GM18505 (cell line): ENCODE measurements around the gene GOLGA3.
"Not testable (repeated sequence)": the region's sequence is repeated elsewhere in the genome, so short reads cannot be mapped to it uniquely, and the experiment has no call there.

ENCODE experiments used
- ATAC-seq: cut with Tn5 transposase; IDR thresholded peaks from one replicate; pipeline ENCODE4 v1.9.1; 2021; ENCODE audit not compliant: unreplicated experiment
- POLR2A ChIP-seq: IDR thresholded peaks from 4 replicates; pipeline ENCODE4 v1.6.1; 2011; ENCODE audit warnings: borderline replicate concordance; ENCODE audit not compliant: insufficient read depth, insufficient read length; ENCODE audit errors: extremely low read depth

GOLGA3 gene

DNA sequence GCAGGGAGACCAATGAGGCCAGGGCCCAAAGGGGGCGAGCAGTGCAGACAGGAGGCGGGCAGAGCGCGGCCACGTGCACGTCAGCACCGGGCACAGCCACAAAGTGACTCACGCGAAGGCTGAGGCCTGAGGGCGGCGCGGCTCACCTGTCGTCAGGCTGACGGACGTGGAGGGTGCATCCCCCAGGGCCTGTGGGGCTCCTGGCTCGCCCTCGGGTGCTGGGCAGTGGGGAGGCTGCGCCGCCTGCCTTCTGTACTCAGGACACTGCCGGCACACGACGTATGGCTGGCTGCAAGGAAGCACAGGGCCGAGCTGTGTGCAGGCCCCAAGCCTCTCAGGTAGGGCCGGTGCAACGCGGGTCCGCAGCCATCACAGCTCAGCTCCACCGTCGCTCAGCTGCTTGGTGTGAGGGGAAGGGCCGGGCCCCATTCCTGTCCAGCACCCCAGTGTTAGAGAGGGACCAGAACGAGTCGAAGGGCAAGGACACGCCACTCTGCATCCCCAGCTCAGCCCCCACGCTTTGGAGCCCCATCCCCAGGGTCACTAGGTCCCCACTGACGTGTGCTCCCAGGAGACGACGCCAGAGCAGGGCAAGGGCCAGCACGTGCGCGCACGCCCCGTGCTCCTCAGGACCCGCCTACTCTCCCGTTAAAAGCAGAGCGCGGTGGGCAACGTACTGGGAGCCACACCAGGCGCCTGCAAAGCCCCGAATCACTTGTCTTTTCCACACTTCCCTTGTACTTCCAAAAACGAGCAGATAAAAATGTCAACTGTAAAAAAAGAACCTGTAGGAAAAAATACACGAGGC is 24.8 kb upstream of the GOLGA3 start:
- TF ChIP-seq POLR2A, result no peak
- no peak for ATAC-seq

- TF ChIP-seq POLR2A, result no peak
- ATAC-seq, result no peak
Measured at GRCh38 chr12:132852496-132852895, 23.8 kb upstream of the GOLGA3 start.

- TF ChIP-seq POLR2A, result no peak
- ATAC-seq, result no peak
Measured at GRCh38 chr12:132851465-132851864, 22.8 kb upstream of the GOLGA3 start.

DNA sequence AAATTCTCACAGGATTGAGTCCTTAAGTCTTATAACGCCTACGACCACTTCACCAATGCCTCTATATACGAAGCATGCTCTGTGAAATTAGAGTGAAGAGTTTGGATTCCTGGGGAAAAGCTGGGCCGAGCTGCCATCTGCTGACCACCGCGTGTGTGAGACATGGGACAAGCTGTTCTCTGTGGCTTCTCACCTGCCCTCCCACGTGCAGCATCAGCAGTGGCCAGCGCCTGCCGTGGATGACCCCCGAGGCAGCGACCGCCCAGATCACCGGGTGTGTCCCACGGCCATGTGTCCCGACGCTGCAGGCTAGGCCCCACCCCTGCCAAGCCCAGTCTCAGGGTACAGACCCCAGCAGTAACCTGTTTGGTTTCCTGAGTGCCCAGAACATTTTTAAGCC is 21.6 kb upstream of the GOLGA3 start:
- TF ChIP-seq POLR2A, result no peak
- no peak for ATAC-seq

GRCh38 chr12:132848521-132848920 is 19.9 kb upstream of the GOLGA3 start:
- no peak for TF ChIP-seq POLR2A
- ATAC-seq, result no peak

DNA sequence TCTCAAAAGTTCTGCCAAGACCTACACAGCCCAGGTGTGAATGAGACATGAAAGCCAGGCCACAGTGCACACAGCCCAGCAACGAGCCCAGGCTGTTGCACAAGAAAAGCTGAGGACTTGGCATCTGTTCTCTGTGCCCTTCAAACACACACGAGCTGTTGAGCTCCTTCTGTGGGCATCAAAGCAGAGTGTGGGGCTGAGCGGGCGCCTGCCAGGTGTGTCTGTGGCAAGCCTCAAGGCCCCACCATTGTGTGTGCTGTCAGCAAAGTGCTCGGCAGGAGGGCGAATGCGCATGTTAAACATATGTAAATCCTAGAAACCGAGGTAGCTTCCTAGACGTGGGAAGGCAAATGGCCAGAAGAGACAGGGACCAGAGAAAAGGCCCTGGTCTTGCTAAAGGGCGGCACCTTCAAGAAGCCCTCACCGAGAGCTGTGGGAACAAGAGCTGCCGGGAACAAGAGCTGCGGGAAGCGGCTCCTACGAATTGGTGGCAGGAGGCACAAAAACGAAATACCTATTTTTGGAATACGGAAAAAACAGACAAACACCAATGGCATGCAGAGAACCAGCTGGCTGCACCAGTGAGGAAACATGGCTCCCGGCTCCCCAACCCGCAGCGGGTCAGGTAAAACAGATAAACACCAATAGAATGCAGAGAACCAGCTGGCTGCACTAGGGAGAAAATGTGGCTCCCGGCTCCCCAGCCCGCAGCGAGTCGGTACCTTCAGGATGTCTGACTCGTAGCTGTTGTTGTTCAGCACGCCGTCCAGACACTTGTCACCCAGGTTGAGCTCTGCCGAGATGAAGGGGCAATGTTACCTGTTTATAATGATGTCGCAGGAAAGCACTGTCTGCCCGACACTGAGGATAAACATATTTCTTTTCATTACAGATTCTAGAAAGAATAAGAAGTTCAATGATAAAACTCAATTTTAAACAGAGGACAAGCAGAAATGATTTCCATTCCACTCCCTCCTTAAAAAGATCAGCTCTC is 19.0 kb upstream of the GOLGA3 start:
- TF ChIP-seq POLR2A, result no peak
- no peak for ATAC-seq

- not testable (repeated sequence) for ATAC-seq
Measured at GRCh38 chr12:132844681-132845080, 16.0 kb upstream of the GOLGA3 start.

- no peak for ATAC-seq
- no peak for TF ChIP-seq POLR2A
Measured at GRCh38 chr12:132842449-132843045, 13.9 kb upstream of the GOLGA3 start.

- no peak for TF ChIP-seq POLR2A
- ATAC-seq, result no peak
Measured at GRCh38 chr12:132841151-132841550, 12.5 kb upstream of the GOLGA3 start.

- no peak for ATAC-seq
- no peak for TF ChIP-seq POLR2A
Measured at GRCh38 chr12:132840536-132840935, 11.9 kb upstream of the GOLGA3 start.

GRCh38 chr12:132839558-132840235 is 11.0 kb upstream of the GOLGA3 start:
- TF ChIP-seq POLR2A, result no peak
- no peak for ATAC-seq

DNA sequence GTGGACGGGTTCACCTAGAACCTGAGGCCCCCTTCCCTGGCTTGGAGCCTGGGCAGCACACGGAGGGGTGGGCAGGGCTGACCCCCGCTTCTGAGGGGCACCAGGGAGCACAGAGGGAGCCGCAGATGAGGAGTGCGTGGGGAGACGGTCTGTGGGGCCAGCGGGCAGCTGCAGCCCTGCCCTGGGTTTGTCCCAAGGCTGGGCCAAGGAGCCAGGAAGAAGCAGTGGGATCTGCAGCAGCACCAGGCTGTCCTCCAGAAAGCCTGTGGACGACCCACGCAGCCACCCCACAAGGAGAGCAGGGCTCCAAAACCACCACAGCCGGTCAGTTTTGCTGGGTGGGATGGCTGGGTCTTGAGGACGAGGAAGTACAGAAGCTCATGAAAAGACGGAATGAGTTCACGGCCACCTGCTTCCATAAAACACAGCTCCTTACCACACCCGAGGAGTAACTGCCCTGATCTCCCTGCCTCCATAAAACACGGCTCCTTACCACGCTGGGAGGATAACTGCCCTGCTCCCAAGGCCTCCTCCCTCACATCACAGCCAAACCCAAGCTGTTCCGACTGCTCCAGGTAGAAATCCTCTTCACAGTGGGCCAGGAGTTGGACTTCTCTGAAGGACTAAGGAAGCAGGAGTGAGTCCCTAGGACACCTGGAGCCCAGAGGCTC is 9.9 kb upstream of the GOLGA3 start:
- no peak for TF ChIP-seq POLR2A
- ATAC-seq, result no peak
